Measurements from ENCODE around the gene DBR1. TPM values are rescaled to one million over a fixed set of nuclear protein-coding genes. Genes with fewer than 3 reads are reported as not detected.

DBR1 gene
- total and polyA plus RNA-seq, 2 of the 4 experiments (the other 2 are of a cell fraction), result 7.6 to 12.5 TPM

DNA sequence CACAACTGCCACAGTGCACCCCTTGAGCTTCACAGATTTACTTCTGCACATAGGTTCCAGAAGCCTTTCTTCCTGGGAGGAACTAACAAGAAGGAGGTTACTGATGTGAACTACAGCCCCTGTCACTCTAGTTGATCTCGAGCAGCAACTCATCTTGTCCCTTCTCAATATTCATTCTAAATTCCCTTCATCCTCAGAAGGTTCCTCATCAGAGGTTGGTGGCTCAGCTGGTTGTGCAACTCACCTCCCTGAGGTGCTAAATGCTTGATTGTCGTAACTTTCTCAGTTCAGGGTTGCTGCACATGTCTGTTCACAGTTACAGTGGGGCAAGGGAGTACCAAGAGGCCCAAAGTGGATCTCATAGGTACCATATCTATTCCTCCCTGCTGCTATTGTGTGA is 36.9 kb downstream of the DBR1 start:
- H2AFZ ChIP-seq (replicated peaks; ENCODE audit: low read length, poor library complexity), result no peak overlapping the region
- H3K56ac ChIP-seq (ENCODE audit: extremely low read depth, insufficient read depth, low read length), result no peak overlapping the region
- no peak overlapping the region for H2AK9ac ChIP-seq (replicated peaks; ENCODE audit: low read depth, low read length, poor library complexity)
- in situ Hi-C loops (cut with MboI; ENCODE audit: low sequenced_read_pairs) (no loop called here), dilution Hi-C loops (cut with HindIII; ENCODE audit: low sequenced_read_pairs, unreplicated experiment) (no loop called here), intact Hi-C loops (cut with micrococcal nuclease) (no loop called here)
- no peaks in the 10 kb centered on the region for H3K79me1 ChIP-seq (ENCODE audit: low read depth in 1 of 2, low read length in 2 of 2)
- H2BK5ac ChIP-seq (ENCODE audit: low read depth, low read length, poor library complexity, severe bottlenecking), result no peak overlapping the region
- H3K4me1 ChIP-seq (ENCODE audit: control insufficient read depth, insufficient read depth, low read length), result peaks cover 3% of the 10 kb centered on the region
- H4K5ac ChIP-seq (ENCODE audit: low read depth, low read length), result no peak overlapping the region
- WGBS, 2 experiments (ENCODE audit: extremely low coverage in 2 of 2, insufficient read length in 1 of 2), result no CpG with 5 or more reads among the region's 2 CpGs
- no peak overlapping the region for H2BK20ac ChIP-seq (ENCODE audit: low read depth, low read length)
- no peaks in the 10 kb centered on the region for H3K9me1 ChIP-seq (ENCODE audit: insufficient read depth, low read length)
- H3K14ac ChIP-seq (replicated peaks; ENCODE audit: low read depth, low read length), result no peak overlapping the region
- no peak for DNase-seq
- no peak overlapping the region for H2AK5ac ChIP-seq (ENCODE audit: low read depth, low read length)
- no peak overlapping the region for H4K8ac ChIP-seq (ENCODE audit: low read depth in 2 of 2, low read length in 2 of 2)
- no peak overlapping the region for H2BK120ac ChIP-seq (ENCODE audit: low read depth, low read length)
- H3K27ac ChIP-seq (ENCODE audit: insufficient read depth, low read length), result no peak overlapping the region
- TF ChIP-seq MXI1 (IDR thresholded peaks at IDR 0.05; ENCODE audit: borderline replicate concordance, low read depth, low read length), result no peak
- TF ChIP-seq MAZ (IDR thresholded peaks at IDR 0.05; ENCODE audit: borderline replicate concordance, low read depth, low read length), result no peak
- TF ChIP-seq RCOR1 (IDR thresholded peaks at IDR 0.05; ENCODE audit: insufficient replicate concordance, low read length), result no peak
- POLR2A ChIA-PET (ENCODE audit: unreplicated experiment), result no interaction called here
- H3K36me3 ChIP-seq (ENCODE audit: control insufficient read depth, insufficient read depth, low read length), result no peaks in the 10 kb centered on the region
- H3K4me2 ChIP-seq (ENCODE audit: low read depth, low read length), result no peak overlapping the region
- H4K20me1 ChIP-seq (ENCODE audit: insufficient read depth, low read length), result no peaks in the 10 kb centered on the region
- no peak overlapping the region for H2BK15ac ChIP-seq (ENCODE audit: low read depth, low read length)
- peaks cover 10% of the 10 kb centered on the region for H3K27me3 ChIP-seq (ENCODE audit: control insufficient read depth, insufficient read depth, low read length)
- no peak overlapping the region for H3K23ac ChIP-seq (ENCODE audit: low read depth, low read length)
- H3K18ac ChIP-seq (ENCODE audit: low read depth, low read length), result no peak overlapping the region
- BruUV-seq (replicated peaks), result no TSS peak
- CTCF ChIA-PET, result interaction anchor here (0.6 kb wide), 1 partner anchor 79 kb away, joined by 3 read pairs; no protein-coding TSS in a partner anchor
- ATAC-seq (ENCODE audit: low read depth), result no peak
- H4K91ac ChIP-seq (ENCODE audit: insufficient read depth, low read depth, low read length), result no peak overlapping the region
- no peak overlapping the region for H3K4me3 ChIP-seq (ENCODE audit: insufficient read depth, low read depth, low read length)
- no peak overlapping the region for H3K4ac ChIP-seq (ENCODE audit: low read depth, low read length)
- no peak overlapping the region for H3K9ac ChIP-seq (ENCODE audit: low read depth, low read length)
- H3K9me3 ChIP-seq (ENCODE audit: control insufficient read depth, insufficient read depth, low read length), result no peaks in the 10 kb centered on the region
